Measurements from ENCODE around the gene WDR70. TPM values are rescaled to one million over a fixed set of nuclear protein-coding genes. Genes with fewer than 3 reads are reported as not detected.
"Not testable (repeated sequence)": the region's sequence is repeated elsewhere in the genome, so short reads cannot be mapped to it uniquely, and the experiment has no call there.

WDR70 gene
- total RNA-seq, 2 donors from 2014 or later, result 25.9 to 27.0 TPM

GRCh38 chr5:37606632-37607248 is 227.6 kb downstream of the WDR70 start:
- intact Hi-C loops (cut with DNase I), result no loop called here
- Histone ChIP-seq H3K9me3 (no peaks in the 10 kb centered on the region), H3K36me3 (replicated peaks in 1 of 2; ENCODE audit: insufficient read depth in 1 of 2, low read depth in 2 of 2) (no peaks in the 10 kb centered on the region), H3K27me3 (no peaks in the 10 kb centered on the region), H3K27ac (no peak overlapping the region), H3K4me1 (no peaks in the 10 kb centered on the region), H3K4me3 (no peak overlapping the region)
- 95 to 100% methylated on average over 2 of the region's 2 CpGs for WGBS, 2 donors
- ATAC-seq, result no peak
- TF ChIP-seq CTCF (IDR thresholded peaks at IDR 0.05) (no peak), POLR2A (IDR thresholded peaks at IDR 0.05) (no peak)
- DNase-seq, result no peak

GRCh38 chr5:37615184-37615583 is 236.1 kb downstream of the WDR70 start:
- DNase-seq (no peak), ATAC-seq (no peak)
- H3K36me3 ChIP-seq (replicated peaks in 1 of 2; ENCODE audit: insufficient read depth in 1 of 2, low read depth in 2 of 2), result no peaks in the 10 kb centered on the region
- no peak for TF ChIP-seq CTCF (IDR thresholded peaks at IDR 0.05)
- TF ChIP-seq POLR2A (IDR thresholded peaks at IDR 0.05), result no peak
- intact Hi-C loops (cut with DNase I), result no loop called here
- no peaks in the 10 kb centered on the region for H3K27me3 ChIP-seq
- no peaks in the 10 kb centered on the region for H3K4me1 ChIP-seq
- H3K9me3 ChIP-seq, result no peaks in the 10 kb centered on the region
- no peak overlapping the region for H3K27ac ChIP-seq
- H3K4me3 ChIP-seq, result no peak overlapping the region
- 93 to 96% methylated on average over 4 of the region's 4 CpGs for WGBS, 2 donors

- no peak for TF ChIP-seq POLR2A (IDR thresholded peaks at IDR 0.05)
- TF ChIP-seq CTCF (IDR thresholded peaks at IDR 0.05), result no peak
- Histone ChIP-seq H3K27me3 (no peaks in the 10 kb centered on the region), H3K4me1 (no peaks in the 10 kb centered on the region), H3K36me3 (replicated peaks in 1 of 2; ENCODE audit: insufficient read depth in 1 of 2, low read depth in 2 of 2) (no peaks in the 10 kb centered on the region), H3K27ac (no peak overlapping the region), H3K4me3 (no peak overlapping the region), H3K9me3 (no peaks in the 10 kb centered on the region)
- ATAC-seq (no peak), DNase-seq (no peak)
- intact Hi-C loops (cut with DNase I), result no loop called here
Measured at GRCh38 chr5:37619353-37619752, 240.2 kb downstream of the WDR70 start.

GRCh38 chr5:37622354-37622753 is 243.2 kb downstream of the WDR70 start:
- WGBS, 2 donors, result 90 to 97% methylated on average over 2 of the region's 2 CpGs
- H3K27ac ChIP-seq; H3K36me3 ChIP-seq (replicated peaks in 1 of 2; ENCODE audit: insufficient read depth in 1 of 2, low read depth in 2 of 2); H3K4me1 ChIP-seq; ATAC-seq; H3K4me3 ChIP-seq; H3K27me3 ChIP-seq; DNase-seq; H3K9me3 ChIP-seq; intact Hi-C loops (cut with DNase I): not testable (repeated sequence)

- no peak for ATAC-seq
- intact Hi-C loops (cut with DNase I), result no loop called here
- 96 to 97% methylated on average over 3 of the region's 3 CpGs for WGBS, 2 donors
Measured at GRCh38 chr5:37626266-37626665, 247.1 kb downstream of the WDR70 start.

More at GRCh38 chr5:37626266-37626665, 247.1 kb downstream of the WDR70 start:
- Histone ChIP-seq H3K27ac (no peak overlapping the region), H3K36me3 (replicated peaks in 1 of 2; ENCODE audit: insufficient read depth in 1 of 2, low read depth in 2 of 2) (no peaks in the 10 kb centered on the region), H3K27me3 (no peaks in the 10 kb centered on the region), H3K9me3 (no peaks in the 10 kb centered on the region), H3K4me3 (no peak overlapping the region), H3K4me1 (no peaks in the 10 kb centered on the region)
- TF ChIP-seq CTCF (IDR thresholded peaks at IDR 0.05) (no peak), POLR2A (IDR thresholded peaks at IDR 0.05) (no peak)
- DNase-seq, result no peak
